H9 (cell line): Measurements from ENCODE around the gene RGS9. TPM values are rescaled to one million over a fixed set of nuclear protein-coding genes. Genes with fewer than 3 reads are reported as not detected.

Experiments used
- DNase-seq: peaks from one replicate; pipeline ENCODE4 v3.0.0-alpha.2; 2017
- H2AFZ ChIP-seq: one replicate; pipeline ENCODE4 v1.6.1; 2013; ENCODE audit warnings: mild to moderate bottlenecking, low read length, control low read depth, moderate library complexity
- H2AK5ac ChIP-seq: 2 replicates; pipeline ENCODE4 v1.6.1; 2013; ENCODE audit warnings: low read length, control low read depth, mixed read lengths; ENCODE audit not compliant: insufficient read length
- H2BK120ac ChIP-seq: one replicate; pipeline ENCODE4 v1.6.1; 2013; ENCODE audit warnings: low read depth, mild to moderate bottlenecking, low read length, control low read depth, inconsistent platforms; ENCODE audit not compliant: poor library complexity, severe bottlenecking
- H2BK12ac ChIP-seq: 2 replicates; pipeline ENCODE4 v1.6.1; 2013; ENCODE audit warnings: low read length, control low read depth, mixed read lengths, low read depth; ENCODE audit not compliant: insufficient read length
- H2BK15ac ChIP-seq: 2 replicates; pipeline ENCODE4 v1.6.1; 2013; ENCODE audit warnings: low read depth, low read length, control low read depth
- H2BK20ac ChIP-seq: one replicate; pipeline ENCODE4 v1.6.1; 2013; ENCODE audit warnings: low read depth, mild to moderate bottlenecking, low read length, control low read depth, inconsistent platforms; ENCODE audit not compliant: poor library complexity, severe bottlenecking
- H2BK5ac ChIP-seq: 2 replicates; pipeline ENCODE4 v1.6.1; 2013; ENCODE audit warnings: low read length, control low read depth, mixed read lengths; ENCODE audit not compliant: insufficient read length
- H3K14ac ChIP-seq: 2 replicates; pipeline ENCODE4 v1.6.1; 2013; ENCODE audit warnings: low read length, control low read depth; ENCODE audit not compliant: insufficient read depth
- H3K18ac ChIP-seq: 2 replicates; pipeline ENCODE4 v1.6.1; 2013; ENCODE audit warnings: low read depth, mild to moderate bottlenecking, mixed read lengths, low read length, control low read depth; ENCODE audit not compliant: insufficient read length
- H3K23ac ChIP-seq: 2 replicates; pipeline ENCODE4 v1.6.1; 2013; ENCODE audit warnings: low read length, control low read depth, mixed read lengths, low read depth; ENCODE audit not compliant: insufficient read length
- H3K23me2 ChIP-seq: 2 replicates; pipeline ENCODE4 v1.6.1; 2013; ENCODE audit warnings: low read depth, mild to moderate bottlenecking, mixed read lengths, low read length, control low read depth; ENCODE audit not compliant: insufficient read length, poor library complexity, severe bottlenecking
- H3K27ac ChIP-seq: 2 replicates; pipeline ENCODE4 v1.5.1; 2013; ENCODE audit warnings: low read length, control low read depth, mixed read lengths, low read depth; ENCODE audit not compliant: insufficient read length
- H3K27me3 ChIP-seq: 2 replicates; pipeline ENCODE4 v1.6.1; 2013; ENCODE audit warnings: low read length, control low read depth, inconsistent platforms; ENCODE audit not compliant: insufficient read depth
- H3K4ac ChIP-seq: 2 replicates; pipeline ENCODE4 v1.6.1; 2013; ENCODE audit warnings: low read depth, mild to moderate bottlenecking, control low read depth, inconsistent platforms, low read length, moderate library complexity
- H3K4me1 ChIP-seq: 2 replicates; pipeline ENCODE4 v1.6.1; 2013; ENCODE audit warnings: low read length, control low read depth, inconsistent platforms; ENCODE audit not compliant: insufficient read depth
- H3K4me2 ChIP-seq: 2 replicates; pipeline ENCODE4 v1.6.1; 2013; ENCODE audit warnings: low read length, control low read depth, mixed read lengths; ENCODE audit not compliant: insufficient read length, insufficient read depth
- H3K56ac ChIP-seq: 2 replicates; pipeline ENCODE4 v1.6.1; 2013; ENCODE audit warnings: low read depth, mild to moderate bottlenecking, mixed read lengths, low read length, control low read depth; ENCODE audit not compliant: insufficient read length
- H3K79me1 ChIP-seq: 2 replicates; pipeline ENCODE4 v1.6.1; 2013; ENCODE audit warnings: low read depth, mild to moderate bottlenecking, moderate library complexity, low read length, control low read depth, inconsistent platforms; ENCODE audit not compliant: insufficient read depth, poor library complexity, severe bottlenecking
- H3K79me2 ChIP-seq: 2 replicates; pipeline ENCODE4 v1.6.1; 2013; ENCODE audit warnings: low read length, control low read depth, inconsistent platforms; ENCODE audit not compliant: insufficient read depth
- H3K9ac ChIP-seq: 2 replicates; pipeline ENCODE4 v1.6.1; 2013; ENCODE audit warnings: low read length, control low read depth, mixed read lengths; ENCODE audit not compliant: insufficient read length; ENCODE audit errors: extremely low read depth
- H3K9me3 ChIP-seq: one replicate; pipeline ENCODE4 v1.6.1; 2013; ENCODE audit warnings: low read depth, low read length, inconsistent platforms; ENCODE audit not compliant: control insufficient read depth
- H3T11ph ChIP-seq: one replicate; pipeline ENCODE4 v1.6.1; 2013; ENCODE audit warnings: mild to moderate bottlenecking, low read length, control low read depth, inconsistent platforms
- H4K20me1 ChIP-seq: one replicate; pipeline ENCODE4 v1.6.1; 2013; ENCODE audit not compliant: control insufficient read depth, insufficient read length, insufficient read depth
- H4K5ac ChIP-seq: 2 replicates; pipeline ENCODE4 v1.6.1; 2013; ENCODE audit warnings: low read depth, mild to moderate bottlenecking, mixed read lengths, low read length, control low read depth; ENCODE audit not compliant: insufficient read length
- H4K8ac ChIP-seq: replicated peaks from 2 replicates; pipeline ENCODE4 v1.6.1; 2013; ENCODE audit warnings: low read length, control low read depth, mixed read lengths, low read depth; ENCODE audit not compliant: insufficient read length
- H4K91ac ChIP-seq: 2 replicates; pipeline ENCODE4 v1.6.1; 2013; ENCODE audit warnings: low read depth, mild to moderate bottlenecking, moderate library complexity, mixed read lengths, low read length, control low read depth; ENCODE audit not compliant: insufficient read length
- H3K27ac Mint-ChIP-seq, 3 experiments: 2 replicates in 2 of 3; 3 replicates in 1 of 3; pipeline ENCODE4 v1.8.0; 2020 to 2021; ENCODE audit warnings: mixed read lengths in 3 of 3, mild to moderate bottlenecking in 1 of 3, moderate library complexity in 1 of 3
- H3K27me3 Mint-ChIP-seq: 2 replicates; pipeline ENCODE4 v1.8.0; 2021; ENCODE audit warnings: low read depth, mild to moderate bottlenecking, moderate library complexity, mixed read lengths
- H3K36me3 Mint-ChIP-seq, 3 experiments: 2 replicates in 2 of 3; 3 replicates in 1 of 3; pipeline ENCODE4 v1.8.0; 2020 to 2021; ENCODE audit warnings: low read depth in 3 of 3, mixed read lengths in 3 of 3; ENCODE audit not compliant: insufficient read depth in 1 of 3
- H3K4me1 Mint-ChIP-seq, 2 experiments: 2 replicates each; pipeline ENCODE4 v1.8.0; 2020; ENCODE audit warnings: mixed read lengths in 2 of 2
- H3K4me3 Mint-ChIP-seq, 2 experiments: 2 replicates in 1 of 2; 3 replicates in 1 of 2; pipeline ENCODE4 v1.8.0; 2020 to 2021; ENCODE audit warnings: mild to moderate bottlenecking in 2 of 2, mixed read lengths in 2 of 2, moderate library complexity in 1 of 2
- H3K9me3 Mint-ChIP-seq, 2 experiments: 2 replicates in 1 of 2; 3 replicates in 1 of 2; pipeline ENCODE4 v1.8.0; 2020; ENCODE audit warnings: mild to moderate bottlenecking in 2 of 2, mixed read lengths in 2 of 2, moderate library complexity in 1 of 2
- CTCF ChIP-seq: fragments of 200-600 bp; sonication (generic); conservative IDR thresholded peaks from 3 replicates; pipeline ENCODE4 v1.8.0; 2021; ENCODE audit warnings: antibody characterized with exemption, mild to moderate bottlenecking
- WGBS: extraction: QIAGEN DNeasy Blood & Tissue Kit; methylation state at CpG from one replicate; pipeline ENCODE4 v1.1.7; 2013; ENCODE audit warnings: missing lambda C conversion rate, low lambda C conversion rate, mixed read lengths; ENCODE audit not compliant: insufficient read length; ENCODE audit errors: extremely low coverage; 5-methylcytosine and 5-hydroxymethylcytosine counted together
- total RNA-seq: library from RNA; stranded (reverse); gene quantifications from 2 replicates; pipeline ENCODE4 v1.2.1, GENCODE V29; 2021

Gene RGS9
- total RNA-seq, 1 experiment from 2014 or later: 12.0 TPM

GRCh38 chr17:65109990-65110680 is 27.0 kb upstream of the RGS9 start:
- WGBS: no CpG with 5 or more reads among the region's 2 CpGs
- Histone ChIP-seq H3K79me2 (no peaks in the 10 kb centered on the region), H4K91ac (no peak overlapping the region), H3K14ac (no peak overlapping the region), H4K5ac (no peak overlapping the region), H3K18ac (no peak overlapping the region), H3K27me3 (no peaks in the 10 kb centered on the region), H3K9me3 (no peaks in the 10 kb centered on the region), H3K9ac (no peak overlapping the region), H2BK120ac (no peak overlapping the region), H3T11ph (no peak overlapping the region), H2BK5ac (no peak overlapping the region), H2AK5ac (no peak overlapping the region), H2BK15ac (no peak overlapping the region), H4K20me1 (no peaks in the 10 kb centered on the region), H3K56ac (no peak overlapping the region), H4K8ac (no peak overlapping the region), H3K23ac (no peak overlapping the region), H3K23me2 (no peaks in the 10 kb centered on the region), H3K4me1 (no peaks in the 10 kb centered on the region), H3K27ac (no peak overlapping the region), H2BK12ac (no peak overlapping the region), H2AFZ (no peak overlapping the region), H3K79me1 (no peaks in the 10 kb centered on the region), H2BK20ac (no peak overlapping the region), H3K4ac (no peak overlapping the region), H3K4me2 (no peak overlapping the region)
- TF ChIP-seq CTCF: no peak
- Mint-ChIP-seq H3K9me3 (no peaks in the 10 kb centered on the region), H3K27ac (no peak overlapping the region), H3K4me1 (no peaks in the 10 kb centered on the region), H3K27me3 (no peaks in the 10 kb centered on the region), H3K4me3 (no peak overlapping the region), H3K36me3 (peaks cover 0 to 10% (median 0%) of the 10 kb centered on the region in 3 experiments; a peak in 2 of 7 replicates)
- DNase-seq: no peak
